Measurements from ENCODE around the gene CLPTM1. TPM values are rescaled to one million over a fixed set of nuclear protein-coding genes. Genes with fewer than 3 reads are reported as not detected.

Gene CLPTM1, protein sequence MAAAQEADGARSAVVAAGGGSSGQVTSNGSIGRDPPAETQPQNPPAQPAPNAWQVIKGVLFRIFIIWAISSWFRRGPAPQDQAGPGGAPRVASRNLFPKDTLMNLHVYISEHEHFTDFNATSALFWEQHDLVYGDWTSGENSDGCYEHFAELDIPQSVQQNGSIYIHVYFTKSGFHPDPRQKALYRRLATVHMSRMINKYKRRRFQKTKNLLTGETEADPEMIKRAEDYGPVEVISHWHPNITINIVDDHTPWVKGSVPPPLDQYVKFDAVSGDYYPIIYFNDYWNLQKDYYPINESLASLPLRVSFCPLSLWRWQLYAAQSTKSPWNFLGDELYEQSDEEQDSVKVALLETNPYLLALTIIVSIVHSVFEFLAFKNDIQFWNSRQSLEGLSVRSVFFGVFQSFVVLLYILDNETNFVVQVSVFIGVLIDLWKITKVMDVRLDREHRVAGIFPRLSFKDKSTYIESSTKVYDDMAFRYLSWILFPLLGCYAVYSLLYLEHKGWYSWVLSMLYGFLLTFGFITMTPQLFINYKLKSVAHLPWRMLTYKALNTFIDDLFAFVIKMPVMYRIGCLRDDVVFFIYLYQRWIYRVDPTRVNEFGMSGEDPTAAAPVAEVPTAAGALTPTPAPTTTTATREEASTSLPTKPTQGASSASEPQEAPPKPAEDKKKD
- polyA plus RNA-seq, result 12.0 and 15.3 TPM in 2 replicates
- polyA minus RNA-seq, result 38.5 and 46.5 TPM in 2 replicates

- TF ChIP-seq TAF1 (IDR thresholded peaks at IDR 0.05; ENCODE audit: low read depth) (no peak), POLR2AphosphoS5 (IDR thresholded peaks at IDR 0.05) (peak; percentile 96), EZH2 (IDR thresholded peaks at IDR 0.05; ENCODE audit: borderline replicate concordance, insufficient read depth, low read length, poor library complexity, severe bottlenecking) (no peak), SMC3 (conservative IDR thresholded peaks at IDR 0.05; ENCODE audit: poor library complexity) (no peak), MXI1 (conservative IDR thresholded peaks at IDR 0.05; ENCODE audit: poor library complexity, severe bottlenecking) (peak; percentile 84), RAD21 (conservative IDR thresholded peaks at IDR 0.05) (no peak), EP300 (conservative IDR thresholded peaks at IDR 0.05; ENCODE audit: poor library complexity, severe bottlenecking) (peak; percentile 80), CTCF (IDR thresholded peaks at IDR 0.05; ENCODE audit: poor library complexity, severe bottlenecking) (peak; percentile 36)
- TF ChIP-seq, protein P1, sequence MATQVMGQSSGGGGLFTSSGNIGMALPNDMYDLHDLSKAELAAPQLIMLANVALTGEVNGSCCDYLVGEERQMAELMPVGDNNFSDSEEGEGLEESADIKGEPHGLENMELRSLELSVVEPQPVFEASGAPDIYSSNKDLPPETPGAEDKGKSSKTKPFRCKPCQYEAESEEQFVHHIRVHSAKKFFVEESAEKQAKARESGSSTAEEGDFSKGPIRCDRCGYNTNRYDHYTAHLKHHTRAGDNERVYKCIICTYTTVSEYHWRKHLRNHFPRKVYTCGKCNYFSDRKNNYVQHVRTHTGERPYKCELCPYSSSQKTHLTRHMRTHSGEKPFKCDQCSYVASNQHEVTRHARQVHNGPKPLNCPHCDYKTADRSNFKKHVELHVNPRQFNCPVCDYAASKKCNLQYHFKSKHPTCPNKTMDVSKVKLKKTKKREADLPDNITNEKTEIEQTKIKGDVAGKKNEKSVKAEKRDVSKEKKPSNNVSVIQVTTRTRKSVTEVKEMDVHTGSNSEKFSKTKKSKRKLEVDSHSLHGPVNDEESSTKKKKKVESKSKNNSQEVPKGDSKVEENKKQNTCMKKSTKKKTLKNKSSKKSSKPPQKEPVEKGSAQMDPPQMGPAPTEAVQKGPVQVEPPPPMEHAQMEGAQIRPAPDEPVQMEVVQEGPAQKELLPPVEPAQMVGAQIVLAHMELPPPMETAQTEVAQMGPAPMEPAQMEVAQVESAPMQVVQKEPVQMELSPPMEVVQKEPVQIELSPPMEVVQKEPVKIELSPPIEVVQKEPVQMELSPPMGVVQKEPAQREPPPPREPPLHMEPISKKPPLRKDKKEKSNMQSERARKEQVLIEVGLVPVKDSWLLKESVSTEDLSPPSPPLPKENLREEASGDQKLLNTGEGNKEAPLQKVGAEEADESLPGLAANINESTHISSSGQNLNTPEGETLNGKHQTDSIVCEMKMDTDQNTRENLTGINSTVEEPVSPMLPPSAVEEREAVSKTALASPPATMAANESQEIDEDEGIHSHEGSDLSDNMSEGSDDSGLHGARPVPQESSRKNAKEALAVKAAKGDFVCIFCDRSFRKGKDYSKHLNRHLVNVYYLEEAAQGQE (IDR thresholded peaks at IDR 0.05; ENCODE audit: borderline replicate concordance), result peak; percentile 78
- Histone ChIP-seq H3K27ac (ENCODE audit: low read length) (peak within 1 kb of the TSS; percentile 88), H3K79me2 (replicated peaks; ENCODE audit: insufficient read depth, low read length) (peaks cover 45% of the 10 kb centered on the region), H3K9ac (ENCODE audit: low read length) (peak within 1 kb of the TSS; percentile 93), H3K36me3 (ENCODE audit: insufficient read depth, low read length) (no peaks in the 10 kb centered on the region), H3K27me3 (ENCODE audit: insufficient read depth, low read depth, low read length) (no peaks in the 10 kb centered on the region), H4K20me1 (ENCODE audit: insufficient read depth) (no peaks in the 10 kb centered on the region), H3K9me2 (ENCODE audit: insufficient read depth, low read length) (no peaks in the 10 kb centered on the region), H3K4me2 (ENCODE audit: low read length) (peak within 1 kb of the TSS; percentile 99), H3K4me3 (ENCODE audit: low read length) (peak within 1 kb of the TSS; percentile 99), H3K9me3 (ENCODE audit: low read length) (no peaks in the 10 kb centered on the region), H3F3A (ENCODE audit: insufficient read depth, low read length, poor library complexity, severe bottlenecking) (peaks cover 3% of the 10 kb centered on the region), H2AFZ (ENCODE audit: low read depth, low read length) (peak within 1 kb of the TSS; percentile 80)
Observed at GRCh38 chr19:44954649-44955504, at the start of gene CLPTM1. TSS of gene CLPTM1 (plus strand) at chr19:44955380. CDS start at chr19:44955396, 16 bp downstream.
